NCI-H187 (cell line): ENCODE data around the gene PIK3CG.
"Not testable (repeated sequence)": the region's sequence is repeated elsewhere in the genome, so short reads cannot be mapped to it uniquely, and the experiment has no call there.

Source experiments
- DNase-seq, 2 experiments: peaks; one replicate each; lab custom pipeline; 2025; lab: John Stamatoyannopoulos, UW

The PIK3CG gene

GRCh38 chr7:106938803-106939202, 73.7 kb downstream of the PIK3CG start:
- DNase-seq = no peak

GRCh38 chr7:106944035-106944665, 79.1 kb downstream of the PIK3CG start:
- DNase-seq = no peak

- peak; percentile 68 to 76 for DNase-seq
These were observed 82.2 kb downstream of the PIK3CG start for GRCh38 chr7:106947244-106947728.

- no peak for DNase-seq
These were observed 87.0 kb downstream of the PIK3CG start for GRCh38 chr7:106952001-106952657.

GRCh38 chr7:106952658-106953231, 87.7 kb downstream of the PIK3CG start:
- DNase-seq = no peak

GRCh38 chr7:106954840-106955239, 89.8 kb downstream of the PIK3CG start:
- no peak for DNase-seq

- DNase-seq = not testable (repeated sequence)
These were observed 90.8 kb downstream of the PIK3CG start for GRCh38 chr7:106955857-106956256.
